GM23338 (cell line): ENCODE results near the gene OR56A5.

Source experiments
- CREB1 ChIP-seq: fragments of 250-450 bp; sonication (Bioruptor Pico); IDR thresholded peaks from 2 replicates; pipeline ENCODE4 v1.5.0; 2020; ENCODE audit warnings: low read depth, mild to moderate bottlenecking, moderate library complexity
- EZH2 ChIP-seq: fragments of 200-600 bp; sonication (generic); IDR thresholded peaks from one replicate; pipeline ENCODE4 v1.8.0; 2017; ENCODE audit warnings: antibody characterized with exemption, mild to moderate bottlenecking, low read depth; ENCODE audit not compliant: unreplicated experiment
- EZH2phosphoT487 ChIP-seq: fragments of 200-600 bp; sonication (generic); IDR thresholded peaks from one replicate; pipeline ENCODE4 v1.8.1; 2018; ENCODE audit warnings: antibody characterized with exemption; ENCODE audit not compliant: unreplicated experiment
- POLR2AphosphoS5 ChIP-seq: IDR thresholded peaks from 2 replicates; pipeline ENCODE4 v1.6.1; 2016; ENCODE audit warnings: antibody characterized with exemption, low read depth
- ZNF114 ChIP-seq: fragments of 250-450 bp; sonication (Bioruptor Pico); IDR thresholded peaks from 2 replicates; pipeline ENCODE4 v1.5.0; 2020; ENCODE audit warnings: mild to moderate bottlenecking, moderate library complexity
- TF ChIP-seq, protein P1 (sequence below), 2 experiments: fragments of 200-600 bp in 1 of 2; sonication (generic) in 1 of 2; conservative IDR thresholded peaks; 2 replicates each; pipeline versions ENCODE4 v1.5.1 to v1.6.1; 2016 to 2017; ENCODE audit warnings: antibody characterized with exemption in 2 of 2, low read depth in 2 of 2, mild to moderate bottlenecking in 2 of 2, moderate library complexity in 1 of 2

GRCh38 chr11:5923427-5923776 is 44.9 kb downstream of the OR56A5 start:
- TF ChIP-seq EZH2phosphoT487 (no peak), EZH2 (no peak), CREB1 (no peak), POLR2AphosphoS5 (no peak), ZNF114 (CRISPR knock-in tag) (no peak)
- TF ChIP-seq, protein P1, sequence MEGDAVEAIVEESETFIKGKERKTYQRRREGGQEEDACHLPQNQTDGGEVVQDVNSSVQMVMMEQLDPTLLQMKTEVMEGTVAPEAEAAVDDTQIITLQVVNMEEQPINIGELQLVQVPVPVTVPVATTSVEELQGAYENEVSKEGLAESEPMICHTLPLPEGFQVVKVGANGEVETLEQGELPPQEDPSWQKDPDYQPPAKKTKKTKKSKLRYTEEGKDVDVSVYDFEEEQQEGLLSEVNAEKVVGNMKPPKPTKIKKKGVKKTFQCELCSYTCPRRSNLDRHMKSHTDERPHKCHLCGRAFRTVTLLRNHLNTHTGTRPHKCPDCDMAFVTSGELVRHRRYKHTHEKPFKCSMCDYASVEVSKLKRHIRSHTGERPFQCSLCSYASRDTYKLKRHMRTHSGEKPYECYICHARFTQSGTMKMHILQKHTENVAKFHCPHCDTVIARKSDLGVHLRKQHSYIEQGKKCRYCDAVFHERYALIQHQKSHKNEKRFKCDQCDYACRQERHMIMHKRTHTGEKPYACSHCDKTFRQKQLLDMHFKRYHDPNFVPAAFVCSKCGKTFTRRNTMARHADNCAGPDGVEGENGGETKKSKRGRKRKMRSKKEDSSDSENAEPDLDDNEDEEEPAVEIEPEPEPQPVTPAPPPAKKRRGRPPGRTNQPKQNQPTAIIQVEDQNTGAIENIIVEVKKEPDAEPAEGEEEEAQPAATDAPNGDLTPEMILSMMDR (conservative IDR thresholded peaks at IDR 0.05; ENCODE audit: low read depth in 2 of 2) = no peak
